ENCODE measurements around the gene ZNF621. TPM values are rescaled to one million over a fixed set of nuclear protein-coding genes. Genes with fewer than 3 reads are reported as not detected.
A peak's percentile ranks its signal among the peaks of the same experiment; 100 is the strongest.

ZNF621 gene
- total RNA-seq, 6 experiments from 2014 or later, result 18.1 to 21.3 (median 20.5) TPM

DNA sequence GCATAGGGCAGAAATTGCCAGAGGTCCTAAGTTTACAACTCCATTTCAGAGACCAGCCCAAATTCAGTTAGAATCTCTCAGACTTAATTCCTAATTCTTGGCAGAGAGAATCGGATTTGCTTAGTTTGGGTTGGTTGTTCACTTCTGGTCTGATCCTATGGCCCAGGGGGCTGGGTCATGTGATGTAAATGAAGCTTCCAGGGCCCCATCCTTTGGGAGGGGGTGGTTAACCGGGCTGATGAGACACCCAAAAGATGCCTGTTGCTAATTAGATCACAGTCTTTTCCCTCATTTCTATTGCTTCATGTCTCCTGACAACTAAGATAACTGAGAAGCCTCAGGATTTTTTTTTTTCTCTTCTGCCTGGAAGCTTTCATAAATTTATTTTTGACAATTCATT is 30.1 kb upstream of the ZNF621 start:
- TF ChIP-seq, protein P1, sequence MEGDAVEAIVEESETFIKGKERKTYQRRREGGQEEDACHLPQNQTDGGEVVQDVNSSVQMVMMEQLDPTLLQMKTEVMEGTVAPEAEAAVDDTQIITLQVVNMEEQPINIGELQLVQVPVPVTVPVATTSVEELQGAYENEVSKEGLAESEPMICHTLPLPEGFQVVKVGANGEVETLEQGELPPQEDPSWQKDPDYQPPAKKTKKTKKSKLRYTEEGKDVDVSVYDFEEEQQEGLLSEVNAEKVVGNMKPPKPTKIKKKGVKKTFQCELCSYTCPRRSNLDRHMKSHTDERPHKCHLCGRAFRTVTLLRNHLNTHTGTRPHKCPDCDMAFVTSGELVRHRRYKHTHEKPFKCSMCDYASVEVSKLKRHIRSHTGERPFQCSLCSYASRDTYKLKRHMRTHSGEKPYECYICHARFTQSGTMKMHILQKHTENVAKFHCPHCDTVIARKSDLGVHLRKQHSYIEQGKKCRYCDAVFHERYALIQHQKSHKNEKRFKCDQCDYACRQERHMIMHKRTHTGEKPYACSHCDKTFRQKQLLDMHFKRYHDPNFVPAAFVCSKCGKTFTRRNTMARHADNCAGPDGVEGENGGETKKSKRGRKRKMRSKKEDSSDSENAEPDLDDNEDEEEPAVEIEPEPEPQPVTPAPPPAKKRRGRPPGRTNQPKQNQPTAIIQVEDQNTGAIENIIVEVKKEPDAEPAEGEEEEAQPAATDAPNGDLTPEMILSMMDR (IDR thresholded peaks at IDR 0.05), result no peak
- no peak overlapping the region for H3K27ac Mint-ChIP-seq
- no peak for DNase-seq
- peaks cover 4% of the 10 kb centered on the region; the same call in 1 of the 2 replicates for H3K36me3 Mint-ChIP-seq (ENCODE audit: low read depth)
- H3K4me1 Mint-ChIP-seq (ENCODE audit: low read depth), result no peaks in the 10 kb centered on the region
- no peak overlapping the region for H3K4me3 Mint-ChIP-seq
- no peaks in the 10 kb centered on the region; the same call in 1 of the 2 replicates for H3K27me3 Mint-ChIP-seq (ENCODE audit: insufficient read depth)
- H3K9me3 Mint-ChIP-seq, result no peaks in the 10 kb centered on the region

DNA sequence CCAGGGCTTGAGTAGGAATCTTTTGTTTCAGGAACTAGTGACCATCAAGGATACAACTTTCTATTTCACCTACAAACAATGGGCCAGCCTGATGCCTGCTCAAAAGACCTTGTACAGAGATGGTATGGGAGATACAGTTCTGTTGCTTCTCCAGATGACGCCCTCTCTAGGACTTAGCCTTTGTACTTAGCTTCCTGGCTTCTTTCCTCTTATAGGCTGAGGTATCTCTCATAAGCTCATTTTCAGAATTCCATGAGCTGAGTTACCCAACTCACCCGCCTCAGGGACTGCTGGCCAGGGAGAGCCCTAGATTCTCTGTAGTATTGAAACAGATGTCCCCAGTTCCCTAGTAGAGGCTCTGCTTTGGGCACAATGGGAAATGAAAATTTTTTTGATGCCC is 27.5 kb upstream of the ZNF621 start:
- no peaks in the 10 kb centered on the region for H3K4me1 Mint-ChIP-seq (ENCODE audit: low read depth)
- H3K4me3 Mint-ChIP-seq, result no peak overlapping the region
- H3K36me3 Mint-ChIP-seq (ENCODE audit: low read depth), result no peaks in the 10 kb centered on the region
- no peaks in the 10 kb centered on the region; the same call in 1 of the 2 replicates for H3K27me3 Mint-ChIP-seq (ENCODE audit: insufficient read depth)
- TF ChIP-seq, protein P1 (IDR thresholded peaks at IDR 0.05), result no peak
- no peak overlapping the region for H3K27ac Mint-ChIP-seq
- no peak for DNase-seq
- H3K9me3 Mint-ChIP-seq, result no peaks in the 10 kb centered on the region

DNA sequence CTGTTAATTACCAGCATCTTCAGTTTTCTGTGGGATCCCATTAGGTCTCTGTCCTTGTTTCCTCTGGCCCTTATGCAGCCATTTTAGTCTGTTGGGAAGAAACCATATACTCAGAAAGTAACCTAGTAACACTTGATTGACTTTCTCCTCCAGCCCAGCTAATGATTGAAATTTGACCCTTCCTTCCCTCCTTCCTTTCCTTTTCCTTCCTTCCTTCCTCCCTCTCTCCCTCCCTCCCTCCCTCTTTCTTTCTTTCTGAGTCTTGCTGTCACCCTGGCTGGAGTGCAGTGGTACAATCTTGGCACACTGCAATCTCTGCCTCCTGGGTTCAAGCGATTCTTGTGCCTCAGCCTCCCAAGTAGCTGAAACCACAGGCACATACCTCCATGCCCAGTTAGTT is 24.8 kb upstream of the ZNF621 start:
- Mint-ChIP-seq H3K4me3 (no peak overlapping the region), H3K27ac (no peak overlapping the region), H3K9me3 (no peaks in the 10 kb centered on the region), H3K36me3 (ENCODE audit: low read depth) (no peaks in the 10 kb centered on the region), H3K27me3 (ENCODE audit: insufficient read depth) (no peaks in the 10 kb centered on the region), H3K4me1 (ENCODE audit: low read depth) (peaks cover 12% of the 10 kb centered on the region)
- no peak for DNase-seq
- TF ChIP-seq, protein P1 (IDR thresholded peaks at IDR 0.05), result no peak

- TF ChIP-seq, protein P1 (IDR thresholded peaks at IDR 0.05), result no peak
- H3K27ac Mint-ChIP-seq, result no peak overlapping the region
- no peaks in the 10 kb centered on the region for H3K36me3 Mint-ChIP-seq (ENCODE audit: low read depth)
- no peaks in the 10 kb centered on the region for H3K9me3 Mint-ChIP-seq
- no peaks in the 10 kb centered on the region for H3K27me3 Mint-ChIP-seq (ENCODE audit: insufficient read depth)
- peaks cover 32% of the 10 kb centered on the region for H3K4me1 Mint-ChIP-seq (ENCODE audit: low read depth)
- H3K4me3 Mint-ChIP-seq, result no peak overlapping the region
- DNase-seq, result no peak
These were observed 22.7 kb upstream of the ZNF621 start for GRCh38 chr3:40502034-40502433.

DNA sequence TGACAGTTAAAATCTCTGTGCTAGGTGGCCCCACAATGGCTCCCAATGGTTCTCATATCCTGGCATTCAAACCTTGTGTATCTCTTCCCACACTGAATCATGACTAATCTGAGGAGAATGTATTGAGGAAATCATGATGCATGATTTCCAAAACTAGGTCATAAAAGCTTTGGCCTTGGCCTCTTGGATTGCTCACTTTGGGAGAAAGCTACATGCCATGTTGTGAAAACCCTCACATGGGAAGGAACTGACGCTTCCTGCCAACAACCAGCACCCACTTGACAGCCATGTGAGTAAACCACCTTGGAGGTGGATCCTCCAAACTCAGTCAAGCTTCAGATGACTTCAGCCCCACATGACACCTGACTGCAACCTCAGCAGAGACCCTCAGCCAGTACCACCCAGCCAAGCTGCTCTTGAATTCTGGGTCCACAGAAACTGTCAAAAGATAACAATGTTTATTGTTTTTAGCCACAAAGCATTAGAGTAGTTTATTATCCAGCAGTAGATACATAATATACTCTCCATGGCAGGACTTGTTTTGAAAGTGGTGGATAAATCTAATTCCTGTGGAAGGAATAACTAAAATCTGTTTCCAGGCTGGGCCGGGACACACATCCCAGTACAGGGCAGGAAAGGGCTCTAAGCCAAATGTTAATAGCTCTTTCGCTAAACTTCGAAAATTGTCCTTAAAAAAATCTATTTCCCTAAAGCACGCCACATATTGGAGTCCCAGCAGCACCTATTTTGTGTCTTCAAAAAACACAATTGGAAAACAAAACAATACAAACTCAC is 19.9 kb upstream of the ZNF621 start:
- peak overlapping the region; percentile 90 for H3K4me3 Mint-ChIP-seq
- peak; percentile 95 for DNase-seq
- TF ChIP-seq, protein P1 (IDR thresholded peaks at IDR 0.05), result no peak
- no peaks in the 10 kb centered on the region for H3K9me3 Mint-ChIP-seq
- H3K27ac Mint-ChIP-seq, result peak overlapping the region; percentile 95
- peaks cover 32% of the 10 kb centered on the region for H3K4me1 Mint-ChIP-seq (ENCODE audit: low read depth)
- no peaks in the 10 kb centered on the region for H3K36me3 Mint-ChIP-seq (ENCODE audit: low read depth)
- H3K27me3 Mint-ChIP-seq (ENCODE audit: insufficient read depth), result no peaks in the 10 kb centered on the region; the same call in 1 of the 2 replicates

Measured in HFFc6 (cell line).